HEK293T (cell line): ENCODE results near the gene DMRT3.

Source experiments
- ARNT ChIP-seq: fragments of 450-650 bp; IDR thresholded peaks from 2 replicates; pipeline ENCODE4 v1.6.1; 2017; ENCODE audit warnings: mild to moderate bottlenecking
- FOXA1 ChIP-seq: fragments of 450-650 bp; IDR thresholded peaks from 2 replicates; pipeline ENCODE4 v1.6.1; 2016; ENCODE audit warnings: mild to moderate bottlenecking
- FOXK2 ChIP-seq: fragments of 450-650 bp; IDR thresholded peaks from 2 replicates; pipeline ENCODE4 v1.6.1; 2016; ENCODE audit warnings: mild to moderate bottlenecking
- FOXM1 ChIP-seq: fragments of 450-650 bp; IDR thresholded peaks from 2 replicates; pipeline ENCODE4 v1.6.1; 2017; ENCODE audit warnings: mild to moderate bottlenecking, borderline replicate concordance
- PKNOX1 ChIP-seq: fragments of 450-650 bp; IDR thresholded peaks from 2 replicates; pipeline ENCODE4 v1.6.1; 2016
- SP1 ChIP-seq: fragments of 450-650 bp; IDR thresholded peaks from 2 replicates; pipeline ENCODE4 v1.6.1; 2017
- TARDBP ChIP-seq: fragments of 450-650 bp; IDR thresholded peaks from 2 replicates; pipeline ENCODE4 v1.6.1; 2016

GRCh38 chr9:981491-981898, 5.0 kb downstream of the DMRT3 start:
- TF ChIP-seq FOXK2 (no peak), SP1 (no peak), FOXM1 (no peak), FOXA1 (no peak), ARNT (no peak), PKNOX1 (no peak), TARDBP (no peak)
